Kidney capillary endothelial cell (primary cell): ENCODE measurements around the gene CLASRP.
A peak's percentile ranks its signal among the peaks of the same experiment; 100 is the strongest.

Source experiments
- DNase-seq: peaks from one replicate; pipeline ENCODE4 v3.0.0-alpha.2; 2018; ENCODE audit warnings: low spot score

The CLASRP gene

GRCh38 chr19:45087531-45087930 is 48.7 kb downstream of the CLASRP start:
- no peak for DNase-seq

GRCh38 chr19:45090034-45090433 is 51.2 kb downstream of the CLASRP start:
- DNase-seq = no peak

- no peak for DNase-seq
Measured at GRCh38 chr19:45090606-45091005, 51.8 kb downstream of the CLASRP start.

GRCh38 chr19:45091031-45091923 is 52.4 kb downstream of the CLASRP start:
- peak; percentile 98 for DNase-seq

DNA sequence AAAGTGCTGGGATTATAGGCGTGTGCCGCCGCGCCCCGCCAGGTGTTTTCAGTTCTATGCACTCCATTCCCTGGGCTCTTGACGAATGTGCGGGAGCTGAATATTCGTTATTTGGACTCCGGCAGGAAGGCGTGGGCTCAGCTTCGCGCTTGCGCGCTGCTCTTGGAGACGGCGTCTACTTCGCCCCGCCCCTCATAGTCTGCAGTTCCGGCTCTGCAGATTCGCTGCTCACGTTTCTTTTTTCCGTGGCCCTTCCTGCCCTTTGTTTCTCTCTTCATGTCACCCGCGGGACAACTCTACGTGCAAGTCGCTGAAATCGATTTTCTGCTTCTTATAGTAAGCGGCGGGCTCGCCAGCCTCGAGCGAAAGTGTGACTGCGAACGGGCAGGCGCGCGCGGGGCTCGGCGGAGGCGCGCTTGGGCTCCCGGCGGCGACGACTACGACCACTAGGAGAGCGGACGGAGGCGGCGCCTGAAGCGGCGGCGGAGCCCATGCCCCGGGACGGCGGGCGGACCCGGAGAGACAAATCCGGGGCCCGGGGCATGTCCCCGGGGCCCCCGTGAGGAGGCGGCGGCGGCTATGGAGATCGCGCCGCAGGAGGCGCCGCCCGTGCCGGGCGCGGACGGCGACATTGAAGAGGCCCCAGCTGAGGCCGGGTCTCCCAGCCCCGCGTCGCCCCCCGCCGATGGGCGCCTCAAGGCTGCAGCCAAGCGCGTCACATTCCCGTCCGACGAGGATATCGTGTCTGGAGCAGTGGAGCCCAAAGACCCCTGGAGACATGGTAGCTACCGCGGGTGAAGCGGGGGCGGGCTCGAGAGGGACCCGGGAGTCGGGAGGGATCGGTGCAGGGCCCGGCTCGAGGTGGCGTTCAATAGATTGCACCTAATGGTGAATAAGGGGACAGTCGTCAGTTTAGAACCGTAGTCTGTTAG is 54.2 kb downstream of the CLASRP start, which contains the start of gene PPP1R37:
Gene PPP1R37, plus strand, starts transcription at position 433 of the 932 bp plus-strand sequence. Its CDS starts 147 bp downstream, at position 580.
- DNase-seq = peak; percentile 93

DNA sequence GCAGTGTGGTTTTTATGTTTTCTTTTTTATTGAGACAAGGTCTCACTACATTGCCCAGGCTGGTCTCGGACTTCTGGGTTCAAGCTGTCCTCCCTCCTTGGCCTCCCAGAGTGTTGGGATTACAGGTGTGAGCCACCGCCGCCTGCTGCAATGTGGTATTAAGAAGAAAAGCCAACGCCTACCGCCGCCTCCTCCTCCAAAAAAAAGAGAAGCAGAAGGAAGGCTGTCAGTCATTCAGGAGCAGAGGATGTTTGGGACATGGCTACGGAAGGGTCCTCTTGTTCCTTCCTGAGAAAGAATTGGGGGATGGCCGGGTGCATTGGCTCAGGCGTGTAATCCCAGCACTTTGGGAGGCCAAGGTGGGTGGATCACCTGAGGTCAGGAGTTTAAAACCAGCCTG is 55.3 kb downstream of the CLASRP start:
- no peak for DNase-seq

DNA sequence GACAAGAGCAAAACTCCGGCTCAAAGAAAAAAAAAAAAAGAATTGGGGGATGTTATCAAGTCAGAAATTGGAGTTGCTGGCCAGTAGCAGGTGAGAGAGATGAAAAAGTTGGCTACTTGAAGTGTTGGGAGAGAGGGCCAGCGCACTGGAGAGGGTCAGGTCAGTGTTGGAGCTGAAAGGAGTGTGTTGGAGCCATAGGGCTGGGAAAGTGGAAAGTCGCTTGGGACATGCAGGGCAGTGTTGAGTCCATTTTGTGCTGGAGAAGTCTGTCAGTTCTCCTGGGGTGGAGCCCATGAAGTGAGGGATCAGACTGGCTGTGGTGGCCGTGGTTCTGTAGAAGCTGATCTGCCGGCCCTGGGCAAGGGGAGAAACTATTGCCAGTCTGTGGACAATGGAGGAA is 55.9 kb downstream of the CLASRP start:
- no peak for DNase-seq

- no peak for DNase-seq
Measured at GRCh38 chr19:45095496-45096413, 56.9 kb downstream of the CLASRP start.

DNA sequence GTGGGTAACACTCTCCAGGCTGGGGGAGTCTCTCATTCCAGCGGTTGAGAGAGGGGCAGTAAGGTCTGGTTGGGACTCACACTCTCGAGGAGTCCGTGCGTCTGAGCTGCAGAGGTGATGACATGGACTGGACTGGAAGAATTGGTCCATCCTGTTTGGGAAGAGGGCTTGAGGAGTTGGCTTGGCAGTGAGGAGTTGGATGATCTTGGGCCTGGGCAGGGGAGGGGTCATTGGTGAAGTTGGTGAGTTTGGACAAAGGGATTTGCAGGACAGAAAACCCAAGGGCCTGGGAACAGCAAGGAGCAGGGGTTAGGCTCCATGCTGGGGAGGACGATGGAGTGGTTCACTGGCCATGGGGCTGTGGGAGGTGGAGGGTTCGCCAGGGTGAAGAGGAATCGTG is 57.9 kb downstream of the CLASRP start:
- no peak for DNase-seq

DNA sequence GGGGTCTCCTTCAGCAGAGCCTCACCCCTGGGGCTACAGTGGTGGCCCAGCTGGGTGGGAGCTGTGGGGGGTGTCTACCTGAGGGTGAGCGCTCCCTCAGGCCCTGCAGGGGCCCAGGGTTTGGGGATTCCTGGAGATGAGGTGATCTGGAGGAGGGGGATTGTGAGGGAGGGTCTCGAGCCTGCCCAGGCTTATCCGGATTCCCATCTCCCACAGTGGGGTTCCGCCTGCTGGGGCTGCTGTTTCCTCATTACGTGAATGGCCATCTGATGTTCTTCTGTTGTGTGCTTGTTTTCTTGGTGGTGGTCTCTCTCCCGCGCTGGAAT is 58.6 kb downstream of the CLASRP start:
- DNase-seq = no peak

GRCh38 chr19:45097776-45098520 is 59.1 kb downstream of the CLASRP start:
- peak; percentile 80 for DNase-seq

DNA sequence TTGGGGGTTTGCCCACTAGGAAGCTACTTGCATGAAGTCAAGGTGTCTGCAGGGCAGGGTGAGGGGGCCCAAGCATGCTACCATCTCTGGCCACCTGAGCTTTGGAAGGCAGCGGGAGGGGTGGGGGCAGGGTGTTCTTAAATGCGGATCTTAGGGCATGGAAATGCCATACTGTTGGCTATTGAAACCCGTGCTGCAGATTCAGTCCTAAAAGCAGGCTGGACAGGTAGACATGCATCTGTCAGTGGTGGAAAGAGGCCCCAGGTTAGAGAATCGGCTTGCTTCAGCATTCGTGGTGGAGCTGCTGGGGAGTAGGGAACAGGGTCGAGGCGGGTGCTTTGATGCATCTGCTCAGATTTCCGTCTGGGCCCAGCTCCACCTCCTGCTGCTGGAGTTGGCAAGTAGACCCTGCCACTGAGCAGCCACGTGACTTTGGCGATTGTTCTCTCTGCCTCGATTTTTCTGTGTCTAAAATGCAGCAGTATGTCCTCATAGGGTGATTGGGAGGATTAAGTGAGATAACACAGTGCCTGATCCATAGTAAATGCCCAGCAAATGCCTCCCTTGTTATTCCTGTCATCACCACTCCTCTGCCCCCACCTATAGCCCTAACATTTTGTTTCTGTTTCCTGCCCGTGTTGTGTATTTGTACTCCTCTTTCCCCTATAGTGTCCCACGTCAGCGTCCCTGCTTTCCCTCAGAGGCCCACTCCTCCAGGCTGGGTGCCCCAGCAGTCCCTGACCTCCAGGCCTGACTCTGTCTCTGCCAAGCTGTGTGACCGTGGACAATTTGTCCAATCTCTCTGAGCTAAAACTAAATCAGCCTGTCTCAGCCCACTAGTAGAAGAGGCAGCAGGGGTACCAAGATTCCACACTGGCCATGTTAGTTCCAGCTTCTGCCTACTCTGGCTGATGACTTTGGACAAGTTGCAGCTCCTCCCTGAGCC is 59.9 kb downstream of the CLASRP start:
- no peak for DNase-seq

DNA sequence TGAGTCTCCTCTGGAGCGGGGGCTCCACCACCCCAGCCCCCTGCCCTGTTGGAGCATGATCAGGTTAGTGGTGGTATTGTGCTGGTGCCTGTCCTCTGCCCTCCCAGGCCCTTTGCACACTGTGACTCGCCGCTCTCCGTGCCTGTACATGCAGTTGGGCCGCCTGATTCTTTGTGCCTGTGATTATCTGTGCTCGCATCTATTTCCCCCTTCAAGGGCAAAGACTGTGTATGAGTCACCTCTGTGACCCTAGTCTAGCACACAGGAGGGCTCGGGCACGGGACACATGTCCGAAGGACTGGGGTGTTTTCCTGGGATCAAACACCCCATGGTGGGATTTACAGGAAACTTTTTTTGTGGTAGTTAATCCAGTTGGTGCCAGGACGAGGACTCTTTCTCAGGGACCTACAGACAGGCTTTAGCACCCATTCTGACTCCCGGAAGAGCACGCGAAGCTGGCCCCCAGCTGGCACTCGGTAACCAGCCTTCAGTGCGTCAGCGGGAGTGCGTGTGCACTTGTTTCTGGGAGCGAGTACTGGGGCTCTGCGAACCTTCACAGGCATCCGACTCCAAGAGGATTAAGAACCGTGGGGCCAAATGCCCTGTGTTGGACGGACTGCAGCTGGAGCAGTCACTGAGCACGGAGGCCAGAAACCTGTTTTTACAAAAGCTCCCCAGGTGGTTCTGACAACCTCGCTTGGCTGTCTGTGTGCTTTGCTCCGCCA is 60.8 kb downstream of the CLASRP start:
- DNase-seq = no peak

DNA sequence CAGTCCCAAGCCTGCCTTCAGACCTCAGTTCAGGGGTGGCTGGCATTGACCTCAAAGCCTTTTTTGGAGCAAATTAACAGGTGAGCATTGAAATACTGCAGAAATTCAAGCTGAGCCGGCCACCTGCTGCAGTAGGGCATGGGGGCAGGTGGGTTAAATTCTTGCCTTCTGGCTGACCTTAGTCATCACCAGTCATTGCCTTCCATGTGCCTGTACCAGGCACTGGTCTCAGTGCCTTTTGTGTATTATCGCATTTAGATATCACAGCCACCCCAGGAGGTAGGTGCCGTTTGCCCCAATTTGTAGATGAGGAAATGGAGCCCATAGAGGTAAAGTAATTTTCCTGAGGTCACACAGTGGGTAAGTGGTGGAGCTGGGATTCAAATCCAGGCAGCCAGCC is 61.4 kb downstream of the CLASRP start:
- DNase-seq = no peak

- DNase-seq = no peak
Measured at GRCh38 chr19:45100846-45101252, 62.0 kb downstream of the CLASRP start.

DNA sequence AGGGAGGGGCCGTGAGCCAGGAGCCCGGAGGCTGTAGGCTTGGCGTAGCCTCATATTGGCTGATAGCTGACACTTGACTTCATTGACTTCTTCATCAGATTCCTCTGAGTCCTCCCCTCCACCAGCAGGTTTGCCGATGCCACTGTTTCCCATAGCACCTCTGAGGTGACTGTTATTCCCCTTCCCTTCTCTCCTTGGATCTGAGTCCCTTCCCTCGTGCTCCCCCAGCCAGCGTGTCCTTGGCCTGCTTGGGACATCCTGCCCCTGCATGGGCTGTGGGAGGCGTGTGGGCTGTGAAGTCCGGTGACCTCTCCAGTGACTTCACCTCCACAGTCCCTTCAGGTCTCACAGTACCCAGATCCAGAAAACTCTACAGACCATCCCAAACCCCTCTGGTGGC is 63.0 kb downstream of the CLASRP start:
- no peak for DNase-seq

GRCh38 chr19:45102481-45102880 is 63.6 kb downstream of the CLASRP start:
- no peak for DNase-seq

GRCh38 chr19:45103156-45103507 is 64.3 kb downstream of the CLASRP start:
- DNase-seq = no peak
